Omental fat pad (tissue), 4 donors: ENCODE data around the gene FGD3. TPM values are rescaled to one million over a fixed set of nuclear protein-coding genes. Genes with fewer than 3 reads are reported as not detected.

Source experiments
- ATAC-seq: fragments of 150-250 bp; one replicate; pipeline ENCODE4 v1.9.1; 2016; ENCODE audit warnings: mild to moderate bottlenecking, moderate library complexity; ENCODE audit not compliant: low FRiP score
- DNase-seq: peaks from one replicate; pipeline ENCODE4 v3.0.0-alpha.2; 2019; ENCODE audit warnings: low spot score
- CTCF ChIP-seq, 3 donors: fragments of 450-650 bp; IDR thresholded peaks; one replicate each; pipeline ENCODE4 v1.5.1; 2016 to 2017; ENCODE audit warnings: antibody characterized with exemption in 3 of 3, mild to moderate bottlenecking in 3 of 3, moderate library complexity in 2 of 3
- total RNA-seq, 4 donors: library from RNA; depleted of rRNA; stranded (reverse); fragments of >200 nt; gene quantifications; one replicate each; pipeline ENCODE4 v1.1.0, GENCODE V29; 2016

Gene FGD3
- total RNA-seq, 4 donors from 2014 or later = 5.4 to 26.5 (median 8.9) TPM

GRCh38 chr9:93077811-93078210 lies 130.5 kb downstream of the FGD3 start:
- ATAC-seq (no peak), DNase-seq (no peak)
- TF ChIP-seq CTCF (IDR thresholded peaks at IDR 0.05) = no peak

- DNase-seq (peak; percentile 9), ATAC-seq (no peak)
- TF ChIP-seq CTCF (IDR thresholded peaks at IDR 0.05) = no peak
Observed at GRCh38 chr9:93079371-93079770, 132.0 kb downstream of the FGD3 start.

- TF ChIP-seq CTCF (IDR thresholded peaks at IDR 0.05) = no peak
- DNase-seq (no peak), ATAC-seq (no peak)
Observed at GRCh38 chr9:93080406-93080805, 133.1 kb downstream of the FGD3 start.

GRCh38 chr9:93081081-93081529 lies 133.8 kb downstream of the FGD3 start:
- ATAC-seq (no peak), DNase-seq (no peak)
- TF ChIP-seq CTCF (IDR thresholded peaks at IDR 0.05) = no peak

GRCh38 chr9:93081931-93082330 lies 134.6 kb downstream of the FGD3 start:
- no peak for TF ChIP-seq CTCF (IDR thresholded peaks at IDR 0.05)

GRCh38 chr9:93082841-93083411 lies 135.6 kb downstream of the FGD3 start:
- DNase-seq = no peak
- no peak for TF ChIP-seq CTCF (IDR thresholded peaks at IDR 0.05)
- ATAC-seq = peak; percentile 1

More at GRCh38 chr9:93081931-93082330, 134.6 kb downstream of the FGD3 start:
- ATAC-seq = peak; percentile 75
- DNase-seq = no peak
